OCI-LY7 (cell line): ENCODE data around the gene MLX. TPM values are rescaled to one million over a fixed set of nuclear protein-coding genes. Genes with fewer than 3 reads are reported as not detected.

Experiments used
- BruUV-seq: library from RNA; stranded (reverse); fragments of 400-500 nt; replicated peaks from 2 replicates; lab custom pipeline; 2021; lab: Mats Ljungman, UMichigan
- CTCF ChIA-PET: fragments of 300-600 bp; sonication (Branson Sonifier 250); formaldehyde crosslinking; loops from one replicate; lab custom pipeline; 2022; ENCODE audit warnings: antibody characterized with exemption; ENCODE audit not compliant: unreplicated experiment; lab: Charles Lee
- POLR2A ChIA-PET: fragments of 300-600 bp; sonication (Branson Sonifier 250); formaldehyde crosslinking; loops from one replicate; lab custom pipeline; 2022; ENCODE audit warnings: antibody characterized with exemption; lab: Charles Lee
- DNase-seq: peaks from one replicate; pipeline ENCODE4 v3.0.0-alpha.2; 2015; ENCODE audit warnings: low spot score
- H2AFZ ChIP-seq: fragments of 200-600 bp; sonication (generic), shearing (Covaris generic); 2 replicates; pipeline ENCODE4 v1.6.1; 2014; ENCODE audit warnings: mild to moderate bottlenecking, antibody characterized with exemption, low read length, moderate library complexity
- H3K27ac ChIP-seq: fragments of 200-600 bp; sonication (generic); 2 replicates; pipeline ENCODE4 v1.5.1; 2014; ENCODE audit warnings: mixed run types, low read depth, mild to moderate bottlenecking, moderate library complexity, low read length, inconsistent platforms; ENCODE audit not compliant: poor library complexity, severe bottlenecking
- H3K36me3 ChIP-seq: fragments of 200-600 bp; sonication (generic); 2 replicates; pipeline ENCODE4 v1.6.1; 2014; ENCODE audit warnings: mild to moderate bottlenecking, antibody characterized with exemption, low read length, moderate library complexity, mixed read lengths; ENCODE audit not compliant: insufficient read depth
- H3K4me1 ChIP-seq: fragments of 200-600 bp; sonication (generic); 2 replicates; pipeline ENCODE4 v1.5.1; 2014; ENCODE audit warnings: mild to moderate bottlenecking, low read length; ENCODE audit not compliant: insufficient read depth, poor library complexity, severe bottlenecking
- H3K4me2 ChIP-seq: fragments of 200-600 bp; sonication (generic); 2 replicates; pipeline ENCODE4 v1.6.1; 2014; ENCODE audit warnings: mild to moderate bottlenecking, low read length
- H3K4me3 ChIP-seq: fragments of 200-600 bp; sonication (generic); 2 replicates; pipeline ENCODE4 v1.5.1; 2014; ENCODE audit warnings: mild to moderate bottlenecking, low read depth, low read length; ENCODE audit not compliant: poor library complexity, severe bottlenecking
- H3K79me2 ChIP-seq: fragments of 200-600 bp; sonication (generic); 2 replicates; pipeline ENCODE4 v1.6.1; 2016; ENCODE audit warnings: low read depth, mild to moderate bottlenecking, low read length, moderate library complexity, mixed read lengths; ENCODE audit not compliant: insufficient read depth
- H3K9me2 ChIP-seq: fragments of 200-600 bp; sonication (generic); 2 replicates; pipeline ENCODE4 v1.6.1; 2016; ENCODE audit warnings: mild to moderate bottlenecking, low read length, mixed read lengths; ENCODE audit not compliant: insufficient read depth
- H3K9me3 ChIP-seq: fragments of 200-600 bp; sonication (generic); 2 replicates; pipeline ENCODE4 v1.6.1; 2014; ENCODE audit warnings: mild to moderate bottlenecking, mixed run types, low read length, mixed read lengths
- H4K20me1 ChIP-seq: fragments of 200-600 bp; sonication (generic); 2 replicates; pipeline ENCODE4 v1.6.1; 2014; ENCODE audit warnings: mild to moderate bottlenecking, antibody characterized with exemption, low read length, moderate library complexity, mixed read lengths; ENCODE audit not compliant: insufficient read depth
- EZH2phosphoT487 ChIP-seq: fragments of 200-600 bp; sonication (generic); IDR thresholded peaks from 2 replicates; pipeline ENCODE4 v1.6.1; 2018; ENCODE audit warnings: low read depth, borderline replicate concordance, mild to moderate bottlenecking, mixed run types, antibody characterized with exemption, low read length, moderate library complexity, mixed read lengths
- intact Hi-C: fragments of 100-400 bp; cut with micrococcal nuclease; formaldehyde crosslinking; loops from one replicate; pipeline ENCODE4 v1.10.0; 2022; ENCODE audit not compliant: unreplicated experiment
- total RNA-seq, 2 experiments: library from RNA; depleted of rRNA in 1 of 2; stranded (reverse); fragments of >200 nt in 1 of 2; shearing (Covaris generic) in 1 of 2; gene quantifications; 2 replicates each; pipeline ENCODE4 v1.2.3, GENCODE V29; 2014 to 2022
- TF ChIP-seq, protein P1 (sequence below): fragments of 200-600 bp; sonication (generic); conservative IDR thresholded peaks from 2 replicates; pipeline ENCODE4 v1.5.1; 2014; ENCODE audit warnings: mild to moderate bottlenecking, antibody characterized with exemption, low read length, moderate library complexity, mixed read lengths

The MLX gene
- total RNA-seq, 2 experiments from 2014 or later = 33.6 to 51.2 TPM

DNA sequence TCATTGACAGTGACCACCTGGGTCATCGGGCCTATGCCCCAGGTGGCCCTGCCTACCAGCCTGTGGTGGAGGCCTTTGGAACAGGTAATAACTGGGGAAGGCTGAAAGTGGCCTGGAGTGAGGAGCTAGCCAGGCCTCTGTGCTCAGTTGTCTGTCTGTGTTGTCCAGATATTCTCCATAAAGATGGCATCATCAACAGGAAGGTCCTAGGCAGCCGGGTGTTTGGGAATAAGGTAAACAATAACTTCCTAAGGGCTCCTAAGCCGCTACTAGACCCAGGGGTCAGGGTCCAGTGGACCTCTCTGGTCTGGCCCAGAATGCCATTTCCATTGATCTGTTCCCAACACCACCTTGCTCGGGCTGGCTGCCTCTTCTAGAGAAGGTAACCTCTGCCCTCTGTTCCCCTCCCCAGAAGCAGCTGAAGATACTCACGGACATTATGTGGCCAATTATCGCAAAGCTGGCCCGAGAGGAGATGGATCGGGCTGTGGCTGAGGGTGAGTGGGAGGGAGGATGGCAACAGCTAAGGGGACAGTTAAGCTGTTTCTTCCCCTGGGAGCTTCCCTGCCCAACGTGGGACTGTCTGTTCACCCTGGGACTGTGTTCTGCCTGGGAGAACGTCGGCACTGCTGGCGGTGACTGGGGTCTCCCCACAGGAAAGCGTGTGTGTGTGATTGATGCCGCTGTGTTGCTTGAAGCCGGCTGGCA lies 1.9 kb upstream of the MLX start:
- H3K4me1 ChIP-seq = peaks cover 36% of the 10 kb centered on the region
- no peak overlapping the region for H3K4me3 ChIP-seq
- POLR2A ChIA-PET = interaction anchor here (0.6 to 1.4 kb wide), 2 partner anchors 11 to 190 kb away, joined by 4 to 5 read pairs; no protein-coding TSS in a partner anchor
- no peaks in the 10 kb centered on the region for H3K9me2 ChIP-seq
- H3K9me3 ChIP-seq = no peaks in the 10 kb centered on the region
- CTCF ChIA-PET = no interaction called here
- BruUV-seq = no TSS peak
- H3K36me3 ChIP-seq = peaks cover 62% of the 10 kb centered on the region
- H4K20me1 ChIP-seq = no peaks in the 10 kb centered on the region
- intact Hi-C loops = no loop called here
- no peak for DNase-seq
- no peak overlapping the region for H3K4me2 ChIP-seq
- H2AFZ ChIP-seq = no peak overlapping the region
- H3K79me2 ChIP-seq = peaks cover 40% of the 10 kb centered on the region
- no peak for TF ChIP-seq EZH2phosphoT487
- TF ChIP-seq, protein P1, sequence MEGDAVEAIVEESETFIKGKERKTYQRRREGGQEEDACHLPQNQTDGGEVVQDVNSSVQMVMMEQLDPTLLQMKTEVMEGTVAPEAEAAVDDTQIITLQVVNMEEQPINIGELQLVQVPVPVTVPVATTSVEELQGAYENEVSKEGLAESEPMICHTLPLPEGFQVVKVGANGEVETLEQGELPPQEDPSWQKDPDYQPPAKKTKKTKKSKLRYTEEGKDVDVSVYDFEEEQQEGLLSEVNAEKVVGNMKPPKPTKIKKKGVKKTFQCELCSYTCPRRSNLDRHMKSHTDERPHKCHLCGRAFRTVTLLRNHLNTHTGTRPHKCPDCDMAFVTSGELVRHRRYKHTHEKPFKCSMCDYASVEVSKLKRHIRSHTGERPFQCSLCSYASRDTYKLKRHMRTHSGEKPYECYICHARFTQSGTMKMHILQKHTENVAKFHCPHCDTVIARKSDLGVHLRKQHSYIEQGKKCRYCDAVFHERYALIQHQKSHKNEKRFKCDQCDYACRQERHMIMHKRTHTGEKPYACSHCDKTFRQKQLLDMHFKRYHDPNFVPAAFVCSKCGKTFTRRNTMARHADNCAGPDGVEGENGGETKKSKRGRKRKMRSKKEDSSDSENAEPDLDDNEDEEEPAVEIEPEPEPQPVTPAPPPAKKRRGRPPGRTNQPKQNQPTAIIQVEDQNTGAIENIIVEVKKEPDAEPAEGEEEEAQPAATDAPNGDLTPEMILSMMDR = no peak
- no peak overlapping the region for H3K27ac ChIP-seq

DNA sequence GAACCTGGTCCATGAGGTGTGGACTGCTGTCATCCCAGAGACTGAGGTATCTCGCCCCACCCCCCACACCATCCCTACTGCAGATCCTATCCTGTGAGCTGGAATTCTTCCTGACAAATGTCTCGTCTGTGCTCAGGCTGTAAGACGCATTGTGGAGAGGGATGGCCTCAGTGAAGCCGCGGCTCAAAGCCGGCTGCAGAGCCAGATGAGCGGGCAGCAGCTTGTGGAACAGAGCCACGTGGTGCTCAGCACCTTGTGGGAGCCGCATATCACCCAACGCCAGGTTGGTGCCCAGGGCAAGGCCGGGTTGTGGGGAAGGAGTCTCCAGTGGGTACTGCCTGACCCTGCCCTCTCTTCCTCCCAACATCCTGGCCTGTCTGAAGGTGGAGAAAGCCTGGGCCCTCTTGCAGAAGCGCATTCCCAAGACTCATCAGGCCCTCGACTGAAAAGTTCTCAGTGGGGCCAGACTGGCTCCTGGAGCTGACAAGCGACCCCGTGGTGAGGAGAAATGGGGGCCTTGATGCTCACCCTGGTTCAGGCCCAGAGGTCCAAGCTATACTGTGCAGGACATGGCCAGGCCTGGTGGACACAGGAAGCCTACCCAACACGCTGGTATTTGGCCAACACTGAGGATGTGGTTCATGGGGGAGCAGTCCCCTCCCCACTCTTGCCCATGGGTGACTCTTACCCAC lies 1.2 kb upstream of the MLX start:
- Histone ChIP-seq H4K20me1 (no peaks in the 10 kb centered on the region), H3K4me2 (peak overlapping the region; percentile 90; the same call in 1 of the 2 replicates), H3K79me2 (peaks cover 40% of the 10 kb centered on the region), H3K36me3 (peaks cover 69% of the 10 kb centered on the region), H3K4me1 (peaks cover 36% of the 10 kb centered on the region), H2AFZ (no peak overlapping the region), H3K27ac (peak overlapping the region; percentile 69), H3K4me3 (no peak overlapping the region), H3K9me3 (no peaks in the 10 kb centered on the region), H3K9me2 (no peaks in the 10 kb centered on the region)
- TF ChIP-seq, protein P1 = no peak
- no peak for TF ChIP-seq EZH2phosphoT487
- CTCF ChIA-PET = no interaction called here
- POLR2A ChIA-PET = no interaction called here
- BruUV-seq = no TSS peak
- DNase-seq = no peak
- intact Hi-C loops = no loop called here
